ENCODE data around the gene ERC2. TPM values are rescaled to one million over a fixed set of nuclear protein-coding genes. Genes with fewer than 3 reads are reported as not detected.

ERC2 gene
- total RNA-seq, 1 donor from 2014 or later: 0.76 TPM

DNA sequence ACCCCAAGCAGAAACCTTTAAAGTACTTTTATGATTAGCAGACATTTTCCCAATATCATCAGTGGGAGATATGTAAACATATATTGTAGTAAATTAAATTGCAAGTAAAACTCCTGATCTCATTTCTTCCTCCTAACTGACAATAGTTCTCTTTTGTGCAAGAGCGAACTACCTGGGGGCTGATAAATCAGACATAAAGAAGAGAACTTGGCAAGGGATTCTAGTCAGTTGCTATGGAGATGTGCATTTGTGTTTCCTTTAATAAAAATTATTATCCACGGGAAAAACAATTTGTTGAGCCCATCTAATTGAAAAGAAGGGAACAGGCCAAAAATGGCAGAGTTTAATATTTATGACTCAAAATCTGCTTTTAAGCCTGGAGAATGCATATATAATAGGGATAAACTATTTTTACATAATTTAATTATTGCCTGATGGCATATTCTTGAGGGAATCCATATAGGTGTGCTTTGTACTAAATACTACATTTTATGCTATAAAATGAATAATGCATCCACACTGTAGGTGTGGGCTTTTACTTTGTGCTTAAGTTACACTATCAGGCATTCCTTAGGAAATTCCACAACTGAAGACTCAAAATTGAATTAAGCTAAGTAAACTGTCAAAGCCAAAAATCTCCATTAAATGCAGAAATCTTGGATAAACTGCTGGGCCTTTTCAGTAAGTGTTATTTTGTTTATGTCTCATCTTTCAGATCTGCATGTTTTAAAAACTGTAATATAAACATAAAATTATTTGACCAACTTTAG is 258.1 kb downstream of the ERC2 start:
- intact Hi-C loops (cut with DNase I): no loop called here
- no peak for ATAC-seq
- no peak for DNase-seq (ENCODE audit: missing footprints)

- ATAC-seq (no peak), DNase-seq (ENCODE audit: missing footprints) (no peak)
- intact Hi-C loops (cut with DNase I): no loop called here
Measured at GRCh38 chr3:56207922-56208321, 260.3 kb downstream of the ERC2 start.

DNA sequence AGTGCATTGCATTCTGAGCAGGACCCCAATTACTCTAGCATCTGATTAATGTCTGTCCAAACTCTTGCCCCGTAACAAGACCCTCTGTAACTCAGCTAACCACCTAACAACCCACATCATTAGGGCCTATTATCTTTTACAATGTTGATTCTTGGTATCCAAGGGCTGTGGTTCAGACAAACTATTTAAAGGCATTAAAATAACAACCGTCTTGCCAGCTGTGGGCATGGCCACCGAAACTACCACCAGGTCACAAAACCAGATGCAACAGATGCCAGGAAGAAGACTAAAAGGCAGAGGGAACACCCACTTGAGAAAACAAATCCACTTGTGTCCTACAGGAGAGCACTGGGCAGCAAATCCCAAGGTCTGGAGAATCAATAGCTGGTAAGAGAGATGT is 262.9 kb downstream of the ERC2 start:
- DNase-seq (ENCODE audit: missing footprints): no peak
- no peak for ATAC-seq
- intact Hi-C loops (cut with DNase I): no loop called here

DNA sequence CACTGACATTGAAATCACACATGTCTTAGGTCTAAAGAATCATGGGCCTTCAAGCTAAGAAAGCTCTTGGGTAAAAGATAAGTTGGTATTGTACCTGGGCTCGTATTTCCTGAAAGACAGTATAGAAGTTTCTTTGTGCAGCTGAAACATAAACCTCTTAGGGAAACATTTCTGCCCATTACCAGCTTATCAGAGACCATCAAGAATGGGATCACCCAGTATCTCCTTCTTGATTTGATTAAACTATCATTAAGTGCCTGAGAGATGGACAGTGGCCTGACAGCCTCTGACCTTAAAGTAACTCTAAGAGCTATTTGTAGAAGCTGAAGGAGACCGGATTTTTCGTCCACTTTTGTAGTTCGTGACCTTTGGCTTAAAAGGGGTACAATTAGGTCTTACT is 265.3 kb downstream of the ERC2 start:
- ATAC-seq: no peak
- no peak for DNase-seq (ENCODE audit: missing footprints)
- intact Hi-C loops (cut with DNase I): no loop called here

GRCh38 chr3:56201407-56201806 is 266.9 kb downstream of the ERC2 start:
- DNase-seq (ENCODE audit: missing footprints) (no peak), ATAC-seq (no peak)
- intact Hi-C loops (cut with DNase I): no loop called here

- no peak for DNase-seq (ENCODE audit: missing footprints)
- intact Hi-C loops (cut with DNase I): no loop called here
- no peak for ATAC-seq
Measured at GRCh38 chr3:56200251-56200650, 268.0 kb downstream of the ERC2 start.

DNA sequence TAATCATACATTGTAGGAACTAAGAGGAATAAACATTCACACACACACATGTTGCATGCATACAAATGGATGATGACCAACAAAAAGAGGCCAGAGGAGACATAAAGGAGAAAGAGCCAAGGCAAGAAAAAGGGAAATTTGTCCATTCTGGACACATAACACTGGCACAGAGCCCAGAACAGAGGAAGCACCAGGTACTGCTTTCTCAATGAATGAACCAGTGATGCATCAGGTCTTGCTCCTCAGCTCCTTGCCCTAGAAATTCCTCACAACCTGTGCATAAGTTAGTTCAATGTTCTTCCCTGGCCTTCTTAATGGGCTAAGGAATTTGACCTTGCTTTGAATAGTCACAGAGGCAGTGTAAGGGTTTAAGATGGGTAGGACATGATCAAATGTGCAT is 270.3 kb downstream of the ERC2 start:
- ATAC-seq (no peak), DNase-seq (ENCODE audit: missing footprints) (no peak)
- intact Hi-C loops (cut with DNase I): no loop called here

DNA sequence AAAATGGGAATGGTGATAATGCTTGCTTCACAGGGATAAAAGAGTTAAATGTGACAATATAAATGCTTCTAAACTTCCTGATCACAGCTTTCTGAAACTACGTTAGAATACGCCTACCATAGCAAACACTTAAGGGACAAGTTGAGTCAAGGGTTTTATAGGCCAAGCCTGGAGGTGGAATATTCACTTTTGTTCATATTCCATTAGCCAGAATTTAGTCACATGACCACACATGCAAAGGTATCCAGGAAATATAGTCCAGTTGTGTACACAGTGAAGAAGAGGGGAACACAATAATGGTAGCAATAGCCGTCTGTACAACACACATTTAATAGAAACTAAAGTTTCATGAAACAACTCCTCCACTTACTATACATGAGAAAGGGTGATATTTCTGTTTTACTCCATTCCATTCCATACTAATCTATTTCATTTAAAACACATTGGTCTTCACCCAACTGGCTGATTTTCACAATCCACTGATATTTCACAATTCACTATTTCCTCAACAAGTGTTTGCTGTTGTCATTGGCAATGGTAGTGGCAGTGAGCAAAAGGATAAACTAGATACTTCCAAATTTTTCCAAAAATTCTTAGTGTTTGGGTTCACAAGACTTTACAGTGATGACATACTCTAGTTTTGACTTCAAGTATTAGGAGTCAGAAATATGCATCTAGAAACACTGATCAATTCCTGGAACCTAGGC is 270.9 kb downstream of the ERC2 start:
- intact Hi-C loops (cut with DNase I): no loop called here
- DNase-seq (ENCODE audit: missing footprints) (no peak), ATAC-seq (peak; percentile 74)

GRCh38 chr3:56196700-56197099 is 271.6 kb downstream of the ERC2 start:
- intact Hi-C loops (cut with DNase I): no loop called here
- DNase-seq (ENCODE audit: missing footprints): no peak
- ATAC-seq: peak; percentile 76

GRCh38 chr3:56193519-56193918 is 274.7 kb downstream of the ERC2 start:
- intact Hi-C loops (cut with DNase I): no loop called here
- DNase-seq (ENCODE audit: missing footprints) (no peak), ATAC-seq (no peak)

- intact Hi-C loops (cut with DNase I): no loop called here
- no peak for DNase-seq (ENCODE audit: missing footprints)
Measured at GRCh38 chr3:56192001-56192400, 276.3 kb downstream of the ERC2 start.

DNA sequence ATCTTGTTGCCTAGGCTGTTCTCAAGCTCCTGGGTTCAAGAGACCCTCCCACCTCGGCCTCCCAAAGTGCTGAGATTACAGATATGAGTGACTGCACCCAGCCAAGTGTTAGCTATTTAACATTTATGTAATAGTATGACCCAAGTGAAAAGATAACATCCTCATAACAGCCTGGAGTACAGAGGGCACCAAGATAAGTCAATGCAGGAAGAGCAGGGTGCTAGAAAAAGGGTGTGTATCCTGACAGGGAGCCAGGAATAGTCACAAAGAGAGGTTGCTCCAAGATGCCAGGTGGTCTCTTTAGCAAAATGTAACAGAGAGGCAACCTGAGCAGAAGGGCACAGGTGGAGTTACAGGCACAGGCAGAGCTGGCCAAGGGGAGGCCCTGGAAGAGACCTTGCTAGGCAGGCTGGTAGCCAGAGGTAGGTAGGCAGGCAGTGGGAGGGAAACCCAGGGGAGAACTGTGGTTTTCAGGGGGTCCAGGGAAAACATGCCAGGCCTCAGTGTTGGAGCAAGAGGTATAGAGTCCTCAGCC is 277.4 kb downstream of the ERC2 start:
- ATAC-seq (no peak), DNase-seq (ENCODE audit: missing footprints) (no peak)
- intact Hi-C loops (cut with DNase I): no loop called here

More at GRCh38 chr3:56192001-56192400, 276.3 kb downstream of the ERC2 start:
- no peak for ATAC-seq

GRCh38 chr3:56190130-56190529 is 278.1 kb downstream of the ERC2 start:
- no peak for ATAC-seq
- intact Hi-C loops (cut with DNase I): no loop called here
- no peak for DNase-seq (ENCODE audit: missing footprints)

GRCh38 chr3:56189536-56189935 is 278.7 kb downstream of the ERC2 start:
- intact Hi-C loops (cut with DNase I): no loop called here
- ATAC-seq (no peak), DNase-seq (ENCODE audit: missing footprints) (no peak)

GRCh38 chr3:56188201-56188600 is 280.1 kb downstream of the ERC2 start:
- ATAC-seq (no peak), DNase-seq (ENCODE audit: missing footprints) (no peak)
- intact Hi-C loops (cut with DNase I): no loop called here

DNA sequence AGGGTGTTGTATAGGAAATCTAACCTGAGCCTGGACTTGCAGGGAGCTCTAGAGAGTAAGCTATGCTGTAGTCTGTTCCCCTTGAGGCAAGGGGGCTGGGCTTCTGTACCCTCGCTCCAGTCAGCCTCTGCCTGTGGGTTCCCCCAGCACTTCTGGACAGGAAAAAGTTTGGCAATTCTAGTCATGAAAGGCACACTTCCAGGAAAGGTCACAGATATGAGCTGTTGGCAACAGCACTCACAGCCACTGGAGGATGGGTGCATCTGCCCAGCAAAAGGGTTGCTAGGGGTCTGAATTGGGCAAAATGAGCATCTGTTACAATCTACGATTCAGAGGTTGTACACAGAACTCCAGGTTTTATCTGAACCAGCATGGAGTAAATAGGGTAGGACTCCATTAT is 281.2 kb downstream of the ERC2 start:
- no peak for DNase-seq (ENCODE audit: missing footprints)
- intact Hi-C loops (cut with DNase I): no loop called here

DNA sequence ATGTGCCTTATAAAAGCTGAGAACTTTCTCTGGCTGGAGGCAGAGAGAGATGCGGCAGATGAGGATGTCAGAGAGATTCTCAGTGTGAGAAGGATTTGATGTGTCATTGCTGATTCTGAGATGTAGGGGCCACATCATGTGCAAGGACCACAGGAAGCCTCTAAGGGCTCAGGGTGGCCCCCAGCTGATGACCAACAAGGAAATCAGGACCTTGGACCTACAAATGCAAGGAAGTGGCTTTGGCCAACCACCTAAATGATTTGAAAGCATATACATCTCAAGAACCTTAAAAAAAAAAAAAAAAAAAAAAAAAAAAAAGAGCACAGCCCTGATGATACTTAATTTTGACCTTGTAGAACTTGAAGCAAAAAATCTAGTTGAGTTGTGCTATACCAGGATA is 282.4 kb downstream of the ERC2 start:
- intact Hi-C loops (cut with DNase I): no loop called here
- no peak for ATAC-seq
- DNase-seq (ENCODE audit: missing footprints): no peak

More for the DNA sequence above, 281.2 kb downstream of the ERC2 start:
- no peak for ATAC-seq

DNA sequence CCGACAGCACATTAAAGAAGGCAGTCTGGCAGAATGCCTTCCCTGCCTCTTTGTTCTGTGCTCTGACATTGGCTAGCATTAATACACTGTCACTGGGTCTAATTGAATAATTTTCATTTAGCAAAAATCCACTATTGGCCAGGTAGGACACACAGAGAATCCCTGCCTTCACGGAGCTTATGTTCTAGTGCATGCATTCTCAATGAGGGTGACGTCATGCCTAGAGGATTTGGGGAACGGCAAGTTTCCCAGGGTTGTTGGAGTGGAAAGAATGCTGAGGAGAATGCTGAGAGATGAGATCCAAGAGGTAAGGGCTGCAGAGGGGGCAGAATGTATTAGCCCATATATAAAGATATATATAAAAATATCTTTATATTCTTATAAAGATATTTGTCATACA is 284.7 kb downstream of the ERC2 start:
- DNase-seq (ENCODE audit: missing footprints) (no peak), ATAC-seq (no peak)
- intact Hi-C loops (cut with DNase I): no loop called here

DNA sequence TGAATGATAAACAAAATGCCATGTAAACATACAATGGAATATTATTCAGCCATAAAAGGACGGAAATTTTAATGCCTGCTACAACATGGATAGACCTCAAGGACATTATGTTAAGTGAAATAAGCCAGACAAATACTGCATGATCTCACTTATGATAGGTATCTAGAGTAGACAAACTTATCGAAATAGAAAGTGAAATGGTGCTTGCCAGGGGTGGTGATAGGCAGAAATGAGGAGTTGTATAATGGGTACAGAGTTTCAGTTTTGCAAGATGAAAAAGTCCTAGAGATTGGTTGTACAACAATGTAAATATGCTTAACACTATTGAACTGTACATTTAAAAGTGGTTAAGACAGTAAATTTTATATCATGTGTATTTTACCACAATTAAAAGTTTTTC is 287.8 kb downstream of the ERC2 start:
- DNase-seq (ENCODE audit: missing footprints) (no peak), ATAC-seq (no peak)
- intact Hi-C loops (cut with DNase I): no loop called here

GRCh38 chr3:56173601-56174000 is 294.7 kb downstream of the ERC2 start:
- intact Hi-C loops (cut with DNase I): no loop called here
- DNase-seq (ENCODE audit: missing footprints): no peak
- ATAC-seq: no peak

Data from Right ventricle myocardium inferior (tissue), 1 donor.